Effector CD4-positive, alpha-beta T cell (primary cell): ENCODE measurements around the gene ZNF764.
"Not testable (repeated sequence)": the region's sequence is repeated elsewhere in the genome, so short reads cannot be mapped to it uniquely, and the experiment has no call there.

Experiments
- DNase-seq: peaks from one replicate; pipeline ENCODE4 v3.0.0-alpha.2; 2020

The ZNF764 gene

DNA sequence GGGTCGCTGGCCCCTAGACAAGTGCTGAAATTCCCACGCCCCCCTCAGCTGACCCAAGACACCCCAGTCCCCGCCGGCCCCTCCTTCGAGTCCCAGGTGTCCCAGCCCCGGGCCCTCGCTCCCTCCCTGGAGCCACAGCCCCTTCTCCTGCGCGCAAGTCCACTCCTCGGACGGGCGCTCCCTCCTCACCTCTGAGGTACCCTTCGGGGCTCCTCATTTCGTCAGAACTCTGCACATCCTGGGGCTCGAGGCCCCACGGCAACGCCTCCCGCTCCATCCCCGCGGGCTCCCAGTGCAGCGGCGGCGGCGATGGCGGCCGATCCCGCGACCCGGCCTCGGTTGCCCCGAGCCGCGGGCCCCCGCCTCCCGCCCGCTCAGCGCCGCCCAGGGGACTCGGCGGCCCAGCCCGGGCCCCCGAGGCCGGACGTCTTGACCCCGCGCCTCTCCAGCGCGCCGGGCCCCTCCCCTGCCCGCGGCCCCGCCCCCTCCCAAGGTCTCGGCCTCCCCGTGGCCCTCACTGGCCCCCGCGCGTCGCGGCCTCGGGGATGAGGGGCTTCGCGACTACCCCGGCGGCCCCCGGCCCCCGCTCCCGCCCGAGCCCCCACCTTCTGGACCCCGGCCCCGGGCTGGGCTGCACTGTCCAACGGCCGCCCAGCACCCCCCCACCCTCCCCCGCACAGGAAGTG lies 31.9 kb downstream of the ZNF764 start, which contains the start of gene ZNF768:
ZNF768 (minus strand) TSS at position 430 of the 686 bp plus-strand sequence; CDS start at position 277, 153 bp downstream.
- DNase-seq = no peak

DNA sequence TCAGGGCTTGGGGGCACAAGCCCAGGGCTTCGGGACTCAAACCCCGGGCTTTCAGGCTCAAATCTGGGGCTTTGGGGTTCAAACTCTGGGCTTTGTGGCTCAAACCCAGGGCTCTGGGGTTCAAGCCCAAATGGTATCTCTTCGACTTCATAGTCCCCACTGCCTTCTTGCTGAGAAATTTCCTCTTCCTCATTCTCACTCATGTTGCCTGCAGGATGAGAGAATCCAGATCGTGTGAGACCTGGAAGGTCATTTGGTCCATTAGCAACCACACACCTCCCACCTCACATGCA lies 32.4 kb downstream of the ZNF764 start:
- no peak for DNase-seq

DNA sequence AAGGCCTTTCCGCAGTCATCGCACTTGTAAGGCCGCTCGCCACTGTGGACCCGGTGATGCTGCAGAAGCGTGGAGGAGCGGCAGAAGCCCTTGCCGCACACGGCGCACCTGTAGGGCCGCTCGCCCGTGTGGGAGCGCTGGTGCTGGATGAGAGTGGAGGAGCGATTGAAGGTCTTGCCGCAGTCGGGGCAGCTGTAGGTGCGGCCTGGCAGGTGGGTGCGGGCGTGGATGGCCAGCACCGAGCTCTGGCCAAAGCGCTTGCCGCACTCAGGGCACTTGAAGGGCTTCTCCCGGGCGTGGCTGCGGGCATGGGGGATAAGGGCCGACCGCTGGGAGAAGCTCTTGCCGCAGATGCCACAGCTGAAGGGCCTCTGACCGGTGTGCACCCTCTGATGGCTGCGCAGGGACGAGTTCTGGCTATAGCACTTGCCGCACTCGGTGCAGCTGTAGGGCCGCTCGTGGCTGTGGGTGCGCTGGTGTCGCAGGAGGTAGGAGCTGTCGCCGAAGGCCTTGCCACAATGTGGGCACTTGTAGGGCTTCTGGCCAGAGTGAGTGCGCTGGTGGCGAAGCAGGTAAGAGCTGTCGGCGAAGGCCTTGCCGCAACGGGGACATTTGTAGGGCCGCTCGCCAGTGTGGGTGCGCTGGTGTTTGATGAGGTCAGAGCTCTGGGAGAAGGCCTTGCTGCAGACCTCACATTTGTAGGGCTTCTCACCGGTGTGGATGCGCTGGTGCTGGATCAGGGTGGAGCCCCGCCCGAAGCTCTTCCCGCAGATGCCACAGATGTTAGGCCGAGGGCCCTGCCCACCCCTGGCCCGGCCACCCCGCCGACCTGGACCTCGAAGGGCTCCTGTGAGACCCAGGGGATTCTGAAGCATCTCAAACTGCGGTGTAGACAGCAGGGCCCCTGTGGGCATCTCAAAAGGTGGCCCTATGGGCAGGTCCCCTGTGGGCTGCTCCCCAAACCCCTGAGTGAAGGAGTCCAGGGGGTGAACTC lies 33.3 kb downstream of the ZNF764 start:
- no peak for DNase-seq

DNA sequence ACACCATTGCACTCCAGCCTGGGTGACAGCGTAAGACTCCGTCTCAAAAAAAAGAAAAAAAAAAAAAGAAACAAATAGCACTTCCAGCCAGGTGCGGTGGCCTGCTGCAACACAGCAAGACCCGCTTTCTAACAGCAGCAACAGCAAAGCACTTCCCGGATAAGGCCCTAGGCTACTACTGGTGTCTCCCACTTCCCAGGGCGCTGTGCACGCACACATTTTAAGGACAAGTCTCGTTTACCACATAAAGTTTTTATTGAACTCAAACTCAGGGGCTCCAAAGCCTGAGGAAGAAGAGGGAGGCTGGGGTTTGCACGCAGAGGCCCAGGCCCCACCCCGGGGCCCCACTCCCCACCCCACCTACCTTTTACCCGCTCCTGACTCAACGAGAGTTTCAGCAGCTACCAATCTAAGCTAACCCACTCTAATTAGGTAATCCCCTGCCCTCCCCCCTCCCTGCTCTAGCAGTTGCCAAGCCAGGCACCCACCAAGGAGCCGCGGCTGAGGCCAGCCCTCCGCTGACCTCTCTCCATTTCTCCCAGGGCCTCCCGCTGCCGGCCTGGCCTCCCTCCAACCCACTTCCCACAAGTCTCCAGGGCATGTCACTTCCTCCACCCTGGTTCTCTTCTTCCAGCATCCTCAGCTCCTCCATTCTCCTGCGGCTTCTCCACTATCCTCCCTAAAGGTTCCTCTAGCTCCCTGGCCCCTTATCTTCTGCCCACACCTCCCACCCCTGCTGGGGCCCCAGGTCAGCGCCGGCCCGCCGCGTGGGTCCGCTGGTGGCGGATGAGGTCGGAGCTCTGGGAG lies 34.2 kb downstream of the ZNF764 start:
- DNase-seq = no peak

DNA sequence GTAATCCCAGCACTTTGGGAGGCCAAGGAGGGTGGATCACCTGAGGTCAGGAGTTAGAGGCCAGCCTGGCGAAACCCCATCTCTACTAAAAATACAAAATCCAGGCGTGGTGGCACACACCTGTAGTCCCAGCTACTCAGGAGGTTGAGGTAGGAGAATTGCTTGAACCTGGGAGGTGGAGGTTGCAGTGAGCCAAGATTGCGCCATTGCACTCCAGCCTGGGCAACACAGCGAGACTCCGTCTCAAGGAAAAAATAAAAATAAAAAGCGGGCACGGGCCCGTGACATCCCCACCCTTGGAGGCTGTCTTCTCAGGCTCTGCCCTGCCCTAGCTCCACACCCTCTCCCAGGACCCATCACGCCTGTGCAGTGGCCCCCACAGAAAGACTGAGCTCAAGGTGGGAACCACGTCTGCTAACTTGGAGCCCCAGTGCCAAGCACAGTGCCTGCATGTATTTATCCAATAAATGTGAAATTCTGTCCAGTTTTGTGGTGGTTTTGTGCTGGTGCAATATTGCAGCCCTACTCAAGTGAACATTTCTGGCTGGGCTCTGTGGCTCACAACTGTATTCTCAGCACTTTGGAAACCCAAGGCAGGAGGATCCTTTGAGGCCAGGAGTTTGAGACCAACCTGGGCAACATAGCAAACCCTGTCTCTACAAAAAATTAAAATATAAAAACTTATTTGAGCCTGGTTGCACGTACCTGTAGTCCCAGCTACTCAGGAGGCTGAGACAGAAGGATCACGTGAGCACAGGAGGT lies 35.3 kb downstream of the ZNF764 start:
- not testable (repeated sequence) for DNase-seq

DNA sequence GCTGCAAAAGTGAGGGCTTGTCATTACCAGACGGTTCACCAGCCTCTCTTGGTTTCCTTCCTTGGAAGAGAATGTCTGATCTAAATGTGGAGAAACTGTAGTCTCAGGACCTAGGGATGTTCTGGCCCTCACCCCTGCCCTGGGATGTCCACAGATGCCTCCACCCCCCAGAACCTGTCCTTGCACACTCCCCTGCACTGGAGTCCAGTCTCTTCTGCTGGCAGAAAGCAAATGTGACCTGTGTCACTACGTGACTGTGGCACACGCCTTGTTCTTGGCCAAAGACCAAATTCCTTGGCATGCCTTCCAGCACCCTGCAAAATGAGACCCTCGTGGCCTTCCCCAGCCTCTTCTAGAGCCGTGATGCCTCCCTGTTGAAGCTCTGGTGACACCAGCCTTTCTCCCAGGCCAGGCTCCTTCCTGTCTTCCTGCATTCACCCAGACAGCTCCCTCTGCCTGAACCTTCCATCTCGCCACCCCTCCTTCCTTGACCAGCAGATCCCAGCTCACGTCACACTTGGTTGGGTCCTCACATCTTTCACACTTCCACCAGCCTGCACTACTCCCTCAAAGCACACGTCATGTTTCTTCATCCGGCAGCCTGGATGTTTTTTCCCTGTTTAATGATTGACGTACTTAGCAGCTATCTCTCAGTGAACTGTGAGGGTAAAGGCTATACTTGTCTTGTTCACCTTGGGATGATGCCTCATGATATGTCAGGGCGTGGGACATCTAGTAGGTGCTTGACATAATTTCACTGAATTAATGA lies 36.1 kb downstream of the ZNF764 start:
- no peak for DNase-seq

DNA sequence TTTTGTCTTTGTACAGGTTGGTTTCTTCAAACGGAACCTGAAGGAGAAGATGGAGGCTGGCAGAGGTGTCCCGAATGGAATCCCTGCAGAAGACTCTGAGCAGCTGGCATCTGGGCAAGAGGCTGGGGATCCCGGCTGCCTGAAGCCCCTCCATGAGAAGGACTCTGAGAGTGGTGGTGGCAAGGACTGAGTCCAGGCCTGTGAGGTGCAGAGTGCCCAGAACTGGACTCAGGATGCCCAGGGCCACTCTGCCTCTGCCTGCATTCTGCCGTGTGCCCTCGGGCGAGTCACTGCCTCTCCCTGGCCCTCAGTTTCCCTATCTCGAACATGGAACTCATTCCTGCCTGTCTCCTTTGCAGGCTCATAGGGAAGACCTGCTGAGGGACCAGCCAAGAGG lies 36.7 kb downstream of the ZNF764 start:
- DNase-seq = no peak

DNA sequence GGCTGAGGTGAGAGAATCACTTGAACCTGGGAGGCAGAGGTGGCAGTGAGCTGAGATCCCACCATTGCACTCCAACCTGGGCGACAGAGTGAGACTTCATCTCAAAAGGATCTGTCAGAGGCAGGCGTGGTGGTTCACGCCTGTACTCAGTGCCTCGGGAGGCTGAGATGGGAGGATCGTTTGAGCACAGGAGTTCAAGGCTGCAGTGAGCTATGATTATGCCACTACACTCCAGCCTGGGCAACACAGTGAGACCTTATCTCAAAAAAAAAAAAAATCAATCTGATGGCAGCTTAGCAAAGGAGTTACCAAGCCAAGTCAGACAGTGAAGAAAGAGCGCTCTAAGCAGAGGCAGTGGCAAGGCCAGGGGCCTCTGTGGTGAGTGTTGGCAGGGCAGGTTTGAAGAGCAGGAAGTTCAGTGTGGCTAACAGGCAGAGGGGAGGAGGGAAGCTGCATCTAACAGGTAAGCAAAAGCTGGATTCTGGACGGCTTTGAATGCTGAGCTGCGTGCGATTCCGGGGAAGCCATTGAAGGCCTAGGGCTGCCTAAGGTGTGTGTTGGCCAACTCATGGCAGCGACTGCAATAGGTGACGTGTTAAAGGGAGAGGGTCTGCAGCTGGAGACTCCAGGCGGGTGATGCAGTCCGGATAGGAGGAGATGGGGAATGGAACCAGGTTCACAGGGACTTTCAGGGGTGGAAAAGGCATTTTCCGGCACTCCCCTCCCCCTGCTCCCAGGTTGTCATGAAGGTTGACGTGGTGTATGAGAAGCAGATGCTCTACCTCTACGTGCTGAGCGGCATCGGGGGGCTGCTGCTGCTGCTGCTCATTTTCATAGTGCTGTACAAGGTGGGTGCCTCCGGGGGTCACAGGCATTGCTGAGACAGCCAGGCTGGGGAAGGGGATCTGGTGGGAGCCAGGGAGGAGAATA lies 38.8 kb downstream of the ZNF764 start:
- no peak for DNase-seq

DNA sequence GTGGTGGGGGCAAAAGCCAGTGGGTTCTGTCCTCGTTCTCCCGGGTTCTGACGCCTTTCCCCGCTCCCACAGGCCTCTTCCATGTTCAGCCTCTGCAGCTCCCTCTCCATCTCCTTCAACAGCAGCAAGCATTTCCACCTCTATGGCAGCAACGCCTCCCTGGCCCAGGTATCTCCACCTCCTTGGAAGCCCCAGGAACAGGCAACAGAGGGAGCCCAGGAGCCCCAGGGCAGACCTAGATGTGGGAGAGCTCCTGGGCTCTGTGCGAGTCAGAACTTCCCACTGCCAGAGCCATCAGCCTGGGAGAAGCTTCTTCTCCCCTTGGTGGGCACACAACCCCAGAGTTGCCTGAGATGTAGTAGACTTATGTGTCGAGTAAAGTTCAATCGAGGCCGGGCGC lies 39.6 kb downstream of the ZNF764 start:
- no peak for DNase-seq

DNA sequence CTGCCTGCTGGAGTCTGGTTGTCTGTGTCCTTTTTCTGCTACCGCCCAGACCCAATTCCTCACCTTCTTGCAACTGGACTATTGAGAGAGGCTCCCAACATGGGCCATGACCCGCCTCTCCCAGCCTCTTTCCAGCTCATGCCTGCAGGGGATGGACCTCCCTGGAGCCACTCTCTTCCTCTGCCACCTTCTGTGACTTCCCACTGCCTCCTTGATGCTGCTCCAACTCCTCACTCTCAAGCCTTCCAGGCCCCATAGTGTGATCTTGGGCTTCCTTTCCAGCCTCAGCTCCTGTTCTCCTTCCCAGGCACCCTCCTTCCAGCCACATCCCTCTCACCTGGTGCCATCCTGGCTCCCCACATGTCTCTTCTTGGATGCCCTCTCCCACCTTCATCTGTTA lies 42.9 kb downstream of the ZNF764 start:
- no peak for DNase-seq

DNA sequence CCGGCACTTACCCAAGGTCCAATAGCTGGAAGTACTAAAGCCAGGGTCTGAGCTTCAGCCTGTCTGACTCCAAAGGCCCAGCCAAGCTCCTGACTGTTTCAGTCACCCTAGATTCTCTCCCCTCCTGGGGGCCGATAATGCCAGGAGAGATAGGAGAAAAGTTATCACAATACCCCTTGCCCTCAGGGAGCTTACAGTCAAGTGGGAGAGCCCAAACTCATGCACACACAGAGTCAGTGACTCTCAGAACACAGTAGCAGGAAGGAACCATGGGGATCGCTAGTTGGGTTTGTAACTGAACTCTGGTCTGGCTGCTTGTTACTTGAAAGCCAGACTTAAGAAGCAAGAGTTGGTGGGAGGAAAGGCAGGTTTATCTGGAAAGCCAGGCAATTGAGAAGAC lies 46.7 kb downstream of the ZNF764 start:
- DNase-seq = no peak

DNA sequence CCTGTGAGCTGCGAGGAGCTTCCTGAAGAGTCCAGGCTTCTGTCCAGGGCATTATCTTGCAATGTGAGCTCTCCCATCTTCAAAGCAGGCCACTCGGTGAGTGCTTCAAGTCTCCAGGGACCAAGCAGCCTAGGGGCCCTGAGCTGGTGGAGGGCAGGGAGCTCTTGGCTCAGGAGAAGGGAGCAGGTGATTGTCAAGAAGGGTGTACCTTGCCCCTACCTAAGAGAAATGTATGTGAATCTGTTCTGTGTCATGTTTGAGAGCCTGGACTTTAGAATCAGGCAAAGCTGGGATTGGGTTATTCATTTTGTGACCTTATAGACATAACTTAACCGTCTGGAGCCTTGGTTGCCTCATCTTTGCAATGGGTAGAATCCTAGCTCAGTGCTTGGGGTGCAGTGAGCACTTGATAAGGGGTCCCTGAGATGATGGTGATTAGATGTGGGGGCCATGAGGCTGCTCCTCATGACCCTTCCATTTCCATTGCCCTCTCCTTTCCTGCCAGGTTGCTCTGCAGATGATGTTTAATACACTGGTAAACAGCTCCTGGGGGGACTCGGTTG lies 47.7 kb downstream of the ZNF764 start:
- DNase-seq = no peak

DNA sequence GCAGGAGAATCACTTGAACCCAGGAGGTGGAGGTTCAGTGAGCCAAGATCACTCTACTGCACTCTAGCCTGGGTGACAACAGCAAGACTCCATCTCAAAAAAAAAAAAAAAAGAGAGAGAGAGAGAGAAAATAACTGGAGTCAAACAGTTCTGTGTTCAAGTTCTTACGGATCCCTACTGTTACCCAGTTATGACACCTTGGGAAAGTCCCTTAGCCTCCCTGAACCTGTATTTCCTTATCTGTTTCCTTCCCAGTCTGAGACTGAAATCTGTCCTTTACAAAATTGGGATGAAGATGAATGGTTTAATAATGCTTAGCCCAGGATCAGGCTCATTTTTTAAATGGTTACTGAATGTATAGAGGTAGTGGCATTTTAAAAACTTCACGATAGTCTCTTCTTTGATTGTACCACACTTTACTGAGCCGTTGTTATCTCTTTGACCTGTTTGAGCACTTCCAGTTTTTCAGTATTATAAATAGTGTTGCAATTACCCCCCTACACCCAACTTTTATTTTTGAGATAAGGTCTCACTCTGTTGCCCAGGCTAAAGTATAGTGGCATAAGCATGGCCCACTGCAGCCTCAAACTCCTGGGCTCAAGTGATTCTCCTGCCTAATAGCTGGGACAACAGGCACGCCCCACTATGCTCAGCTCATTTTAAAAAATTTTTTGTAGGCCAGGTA lies 49.0 kb downstream of the ZNF764 start:
- no peak for DNase-seq
